ENCODE measurements around the gene NFIB. TPM values are rescaled to one million over a fixed set of nuclear protein-coding genes. Genes with fewer than 3 reads are reported as not detected.

Gene NFIB
- total RNA-seq, 2 experiments from 2014 or later, result not detected

- Mint-ChIP-seq H3K27ac (no peak overlapping the region), H3K4me1 (ENCODE audit: low read depth) (no peaks in the 10 kb centered on the region), H3K9me3 (no peaks in the 10 kb centered on the region), H3K27me3 (peaks cover 1% of the 10 kb centered on the region), H3K36me3 (ENCODE audit: low read depth) (no peaks in the 10 kb centered on the region), H3K4me3 (no peak overlapping the region)
- ATAC-seq, result no peak
- CTCF ChIA-PET, result no interaction called here
- TF ChIP-seq CTCF (IDR thresholded peaks at IDR 0.05), result no peak
- POLR2A ChIA-PET, result no interaction called here
- DNase-seq, result no peak
- intact Hi-C loops (cut with micrococcal nuclease), result no loop called here
These were observed 52.3 kb downstream of the NFIB start for GRCh38 chr9:14261616-14262015.

GRCh38 chr9:14260101-14260500, 53.8 kb downstream of the NFIB start:
- no peak for TF ChIP-seq CTCF (IDR thresholded peaks at IDR 0.05)
- no peaks in the 10 kb centered on the region for H3K36me3 Mint-ChIP-seq (ENCODE audit: low read depth)
- POLR2A ChIA-PET, result no interaction called here
- DNase-seq (no peak), ATAC-seq (no peak)
- no peak overlapping the region for H3K4me3 Mint-ChIP-seq
- H3K27me3 Mint-ChIP-seq, result peaks cover 1% of the 10 kb centered on the region
- no peak overlapping the region for H3K27ac Mint-ChIP-seq
- CTCF ChIA-PET, result no interaction called here
- H3K9me3 Mint-ChIP-seq, result no peaks in the 10 kb centered on the region
- H3K4me1 Mint-ChIP-seq (ENCODE audit: low read depth), result no peaks in the 10 kb centered on the region
- intact Hi-C loops (cut with micrococcal nuclease), result no loop called here

GRCh38 chr9:14258660-14259239, 55.2 kb downstream of the NFIB start:
- DNase-seq (no peak), ATAC-seq (no peak)
- TF ChIP-seq CTCF (IDR thresholded peaks at IDR 0.05), result no peak
- H3K36me3 Mint-ChIP-seq (ENCODE audit: low read depth), result no peaks in the 10 kb centered on the region
- no peak overlapping the region for H3K27ac Mint-ChIP-seq
- H3K4me1 Mint-ChIP-seq (ENCODE audit: low read depth), result no peaks in the 10 kb centered on the region
- H3K27me3 Mint-ChIP-seq, result peaks cover 1% of the 10 kb centered on the region
- H3K4me3 Mint-ChIP-seq, result no peak overlapping the region
- intact Hi-C loops (cut with micrococcal nuclease), result no loop called here
- POLR2A ChIA-PET, result no interaction called here
- CTCF ChIA-PET, result no interaction called here
- no peaks in the 10 kb centered on the region for H3K9me3 Mint-ChIP-seq

GRCh38 chr9:14258156-14258555, 55.8 kb downstream of the NFIB start:
- peaks cover 1% of the 10 kb centered on the region for H3K27me3 Mint-ChIP-seq
- no peaks in the 10 kb centered on the region for H3K4me1 Mint-ChIP-seq (ENCODE audit: low read depth)
- no peaks in the 10 kb centered on the region for H3K36me3 Mint-ChIP-seq (ENCODE audit: low read depth)
- ChIA-PET CTCF (no interaction called here), POLR2A (no interaction called here)
- H3K9me3 Mint-ChIP-seq, result no peaks in the 10 kb centered on the region
- ATAC-seq (no peak), DNase-seq (no peak)
- intact Hi-C loops (cut with micrococcal nuclease), result no loop called here
- no peak for TF ChIP-seq CTCF (IDR thresholded peaks at IDR 0.05)
- H3K4me3 Mint-ChIP-seq, result no peak overlapping the region
- H3K27ac Mint-ChIP-seq, result no peak overlapping the region

GRCh38 chr9:14256588-14256987, 57.4 kb downstream of the NFIB start:
- H3K4me3 Mint-ChIP-seq, result no peak overlapping the region
- ATAC-seq (no peak), DNase-seq (no peak)
- intact Hi-C loops (cut with micrococcal nuclease), result no loop called here
- no peak for TF ChIP-seq CTCF (IDR thresholded peaks at IDR 0.05)
- no peaks in the 10 kb centered on the region for H3K9me3 Mint-ChIP-seq
- ChIA-PET POLR2A (no interaction called here), CTCF (no interaction called here)
- no peaks in the 10 kb centered on the region for H3K4me1 Mint-ChIP-seq (ENCODE audit: low read depth)
- peaks cover 1% of the 10 kb centered on the region for H3K27me3 Mint-ChIP-seq
- H3K27ac Mint-ChIP-seq, result no peak overlapping the region
- H3K36me3 Mint-ChIP-seq (ENCODE audit: low read depth), result no peaks in the 10 kb centered on the region
